CD4-positive, alpha-beta T cell treated with Interleukin-2 at 100 ng/mL for 4 hours (primary cell): ENCODE data around the gene CERS1.
A peak's percentile ranks its signal among the peaks of the same experiment; 100 is the strongest.

ENCODE experiments used
- DNase-seq: peaks from one replicate; pipeline ENCODE4 v3.0.0-alpha.2; 2020; ENCODE audit warnings: low spot score

CERS1 gene

GRCh38 chr19:18856385-18857126 is 39.4 kb downstream of the CERS1 start:
- no peak for DNase-seq

GRCh38 chr19:18855647-18856384 is 40.1 kb downstream of the CERS1 start:
- no peak for DNase-seq

- DNase-seq: no peak
These were observed 41.0 kb downstream of the CERS1 start for GRCh38 chr19:18854982-18855381.

- no peak for DNase-seq
These were observed 42.1 kb downstream of the CERS1 start for GRCh38 chr19:18853755-18854427.

- DNase-seq: no peak
These were observed 43.3 kb downstream of the CERS1 start for GRCh38 chr19:18852648-18853047.

- DNase-seq: no peak
These were observed 44.2 kb downstream of the CERS1 start for GRCh38 chr19:18851673-18852325.

- DNase-seq: no peak
These were observed 45.2 kb downstream of the CERS1 start for GRCh38 chr19:18850471-18851375.

GRCh38 chr19:18849838-18850400 is 46.0 kb downstream of the CERS1 start:
- DNase-seq: no peak

GRCh38 chr19:18848878-18849661 is 46.9 kb downstream of the CERS1 start:
- no peak for DNase-seq

- DNase-seq: no peak
These were observed 48.2 kb downstream of the CERS1 start for GRCh38 chr19:18847549-18848463.

GRCh38 chr19:18846862-18847548 is 49.0 kb downstream of the CERS1 start:
- peak; percentile 65 for DNase-seq

- DNase-seq: no peak
These were observed 50.0 kb downstream of the CERS1 start for GRCh38 chr19:18845961-18846360.

- no peak for DNase-seq
These were observed 51.1 kb downstream of the CERS1 start for GRCh38 chr19:18844806-18845329.

- no peak for DNase-seq
These were observed 52.0 kb downstream of the CERS1 start for GRCh38 chr19:18843960-18844359.

- no peak for DNase-seq
These were observed 53.8 kb downstream of the CERS1 start for GRCh38 chr19:18842166-18842565.

GRCh38 chr19:18841400-18841799 is 54.6 kb downstream of the CERS1 start:
- no peak for DNase-seq

GRCh38 chr19:18840288-18841267 is 55.4 kb downstream of the CERS1 start:
- DNase-seq: no peak
